GM13977 (cell line): ENCODE results near the gene SERP2.

Experiments
- DNase-seq: peaks from one replicate; pipeline ENCODE4 v3.0.0; 2012; ENCODE audit warnings: low spot score
- CTCF ChIP-seq: IDR thresholded peaks from 2 replicates; pipeline ENCODE4 v1.5.1; 2012; ENCODE audit warnings: mild to moderate bottlenecking, control low read depth; ENCODE audit not compliant: insufficient read depth; ENCODE audit errors: extremely low read depth, missing control alignments
- in situ Hi-C: fragments of 300-500 bp; cut with MboI; formaldehyde crosslinking; loops from one replicate; pipeline ENCODE4 v1.12.0; 2022; ENCODE audit warnings: low sequenced_read_pairs, low pct_unique_long_range_greater_than_20kb, mixed read lengths, inconsistent platforms; ENCODE audit not compliant: unreplicated experiment

The SERP2 gene

GRCh38 chr13:44354331-44354730 is 19.3 kb upstream of the SERP2 start:
- in situ Hi-C loops = no loop called here
- DNase-seq = no peak
- TF ChIP-seq CTCF = no peak

- TF ChIP-seq CTCF = no peak
- no peak for DNase-seq
- in situ Hi-C loops = no loop called here
Observed at GRCh38 chr13:44354884-44355283, 18.7 kb upstream of the SERP2 start.

GRCh38 chr13:44355621-44356020 is 18.0 kb upstream of the SERP2 start:
- no peak for DNase-seq
- in situ Hi-C loops = no loop called here
- no peak for TF ChIP-seq CTCF

- in situ Hi-C loops = no loop called here
- TF ChIP-seq CTCF = no peak
- no peak for DNase-seq
Observed at GRCh38 chr13:44359983-44360375, 13.6 kb upstream of the SERP2 start.

- TF ChIP-seq CTCF = no peak
- DNase-seq = no peak
- in situ Hi-C loops = no loop called here
Observed at GRCh38 chr13:44362394-44363040, 11.1 kb upstream of the SERP2 start.

GRCh38 chr13:44363631-44364344 is 9.8 kb upstream of the SERP2 start:
- in situ Hi-C loops = no loop called here
- no peak for TF ChIP-seq CTCF
- DNase-seq = no peak
